ENCODE results near the gene MPDZ. TPM values are rescaled to one million over a fixed set of nuclear protein-coding genes. Genes with fewer than 3 reads are reported as not detected.

MPDZ gene
- 100 to 1,000 TPM in 1 of 4 donors, 10 to 100 TPM in 3; 59.5 to 105 (median 74.3) TPM for total RNA-seq

- Histone ChIP-seq H3K36me3 (no peaks in the 10 kb centered on the region), H3K27me3 (no peaks in the 10 kb centered on the region), H3K9me3 (no peaks in the 10 kb centered on the region), H3K4me1 (peaks cover 10 to 57% (median 49%) of the 10 kb centered on the region in 4 donors), H3K4me3 (peak within 1 kb of the TSS; percentile 64 to 84 (median 74)), H3K27ac (replicated peaks in 1 of 4) (peak within 1 kb of the TSS; percentile 87 to 96 (median 94))
- 9% methylated on average over 38 of the region's 82 CpGs for WGBS
- no peak for DNase-seq (ENCODE audit: extremely low spot score)
- TF ChIP-seq EP300 (IDR thresholded peaks at IDR 0.05) = no peak
- peak in 1 of 3 experiments; percentile 27 for TF ChIP-seq CTCF (IDR thresholded peaks at IDR 0.05)
- TF ChIP-seq POLR2AphosphoS5 (IDR thresholded peaks at IDR 0.05) = peak; percentile 50 to 68
- no peak for TF ChIP-seq POLR2A (IDR thresholded peaks at IDR 0.05; ENCODE audit: low read depth)
- intact Hi-C loops (cut with DNase I) = no loop called here
Observed at GRCh38 chr9:13279284-13280141, at the start of gene MPDZ. MPDZ (minus strand) TSS chr9:13279692; CDS start chr9:13250315, 29,377 bp downstream.

GRCh38 chr9:13324988-13325387, 45.5 kb upstream of the MPDZ start:
- Histone ChIP-seq H3K4me3 (no peak overlapping the region), H3K27ac (replicated peaks in 1 of 4) (no peak overlapping the region), H3K4me1 (peaks cover 0 to 5% (median 0%) of the 10 kb centered on the region in 4 donors), H3K36me3 (no peaks in the 10 kb centered on the region), H3K9me3 (no peaks in the 10 kb centered on the region), H3K27me3 (no peaks in the 10 kb centered on the region)
- no peak for DNase-seq (ENCODE audit: extremely low spot score)
- intact Hi-C loops (cut with DNase I) = no loop called here
- WGBS = 80% methylated on average over 1 of the region's 1 CpG
- no peak for TF ChIP-seq POLR2A (IDR thresholded peaks at IDR 0.05; ENCODE audit: low read depth)
- TF ChIP-seq POLR2AphosphoS5 (IDR thresholded peaks at IDR 0.05) = no peak
- no peak for TF ChIP-seq CTCF (IDR thresholded peaks at IDR 0.05)
- TF ChIP-seq EP300 (IDR thresholded peaks at IDR 0.05) = no peak

- 87% methylated on average over 29 of the region's 29 CpGs for WGBS
- TF ChIP-seq POLR2A (IDR thresholded peaks at IDR 0.05; ENCODE audit: low read depth) (no peak), POLR2AphosphoS5 (IDR thresholded peaks at IDR 0.05) (no peak), CTCF (IDR thresholded peaks at IDR 0.05) (no peak), EP300 (IDR thresholded peaks at IDR 0.05) (no peak)
- H3K9me3 ChIP-seq = peaks cover 0 to 2% (median under 1%) of the 10 kb centered on the region in 4 donors
- no peak for DNase-seq (ENCODE audit: extremely low spot score)
- H3K27me3 ChIP-seq = no peaks in the 10 kb centered on the region
- intact Hi-C loops (cut with DNase I) = no loop called here
- peaks cover 0 to 5% (median 0%) of the 10 kb centered on the region in 4 donors for H3K4me1 ChIP-seq
- no peaks in the 10 kb centered on the region for H3K36me3 ChIP-seq
- H3K4me3 ChIP-seq = peak overlapping the region in 2 of 4 donors; percentile 2 to 8
- H3K27ac ChIP-seq (replicated peaks in 1 of 4) = no peak overlapping the region
Observed at GRCh38 chr9:13322828-13323550, 43.5 kb upstream of the MPDZ start.

- H3K9me3 ChIP-seq = peaks cover 0 to 9% (median 4%) of the 10 kb centered on the region in 4 donors
- H3K27ac ChIP-seq (replicated peaks in 1 of 4) = no peak overlapping the region
- intact Hi-C loops (cut with DNase I) = no loop called here
- WGBS = 95% methylated on average over 4 of the region's 4 CpGs
- H3K36me3 ChIP-seq = no peaks in the 10 kb centered on the region
- TF ChIP-seq CTCF (IDR thresholded peaks at IDR 0.05) (no peak), EP300 (IDR thresholded peaks at IDR 0.05) (no peak), POLR2A (IDR thresholded peaks at IDR 0.05; ENCODE audit: low read depth) (no peak), POLR2AphosphoS5 (IDR thresholded peaks at IDR 0.05) (no peak)
- no peak overlapping the region for H3K4me3 ChIP-seq
- no peak for DNase-seq (ENCODE audit: extremely low spot score)
- no peaks in the 10 kb centered on the region for H3K4me1 ChIP-seq
- no peaks in the 10 kb centered on the region for H3K27me3 ChIP-seq
Observed at GRCh38 chr9:13318027-13318426, 38.5 kb upstream of the MPDZ start.

All from esophagus muscularis mucosa (tissue), 4 donors.